Upper lobe of right lung (tissue), 1 donor: ENCODE data around the gene CEACAM19. TPM values are rescaled to one million over a fixed set of nuclear protein-coding genes. Genes with fewer than 3 reads are reported as not detected.

Experiments
- ATAC-seq: fragments of 200-7000 bp; cut with Tn5 transposase; one replicate; pipeline ENCODE4 v1.9.1; 2020; ENCODE audit warnings: mild to moderate bottlenecking, moderate library complexity
- DNase-seq: peaks from one replicate; pipeline ENCODE4 v3.0.0-alpha.2; 2020
- H3K27ac ChIP-seq: fragments of 200-600 bp; one replicate; pipeline ENCODE4 v1.8.0; 2022
- H3K27me3 ChIP-seq: fragments of 200-600 bp; one replicate; pipeline ENCODE4 v1.8.0; 2022; ENCODE audit warnings: mild to moderate bottlenecking
- H3K36me3 ChIP-seq: fragments of 200-600 bp; one replicate; pipeline ENCODE4 v1.8.0; 2022
- H3K4me1 ChIP-seq: fragments of 200-600 bp; one replicate; pipeline ENCODE4 v1.8.0; 2022
- H3K4me3 ChIP-seq: fragments of 200-600 bp; one replicate; pipeline ENCODE4 v1.8.0; 2022; ENCODE audit warnings: mild to moderate bottlenecking
- H3K9me3 ChIP-seq: fragments of 200-600 bp; one replicate; pipeline ENCODE4 v1.8.0; 2022
- CTCF ChIP-seq: fragments of 200-600 bp; IDR thresholded peaks from one replicate; pipeline ENCODE4 v1.8.0; 2022; ENCODE audit warnings: antibody characterized with exemption
- intact Hi-C: fragments of 100-400 bp; cut with DNase I; formaldehyde crosslinking; loops from one replicate; pipeline ENCODE4 v1.11.0; 2022
- total RNA-seq: library from RNA; stranded (reverse); fragmentation: NEBNext Ultra II Directional; extraction: Animal tissue kit (Norgen Biotek cat#: 25700); gene quantifications from one replicate; pipeline ENCODE4 v1.2.1, GENCODE V29; 2021
- donor health status: DM: no; HTN: yes; CAD: no; lungs with severe emphysema.

The CEACAM19 gene
- total RNA-seq, 1 donor from 2014 or later: 7.6 TPM

GRCh38 chr19:44687888-44688287, 16.6 kb downstream of the CEACAM19 start:
- DNase-seq: no peak
- Histone ChIP-seq H3K27me3 (no peaks in the 10 kb centered on the region), H3K9me3 (no peaks in the 10 kb centered on the region), H3K4me3 (no peak overlapping the region), H3K36me3 (no peaks in the 10 kb centered on the region), H3K4me1 (peaks cover 55% of the 10 kb centered on the region), H3K27ac (no peak overlapping the region)
- no peak for ATAC-seq
- no peak for TF ChIP-seq CTCF
- intact Hi-C loops: loop anchor here (5.0 kb wide), 1 partner anchor 84 kb away; no protein-coding TSS in a partner anchor

GRCh38 chr19:44689290-44690130, 18.2 kb downstream of the CEACAM19 start:
- no peaks in the 10 kb centered on the region for H3K36me3 ChIP-seq
- ATAC-seq (peak; percentile 73), DNase-seq (peak; percentile 90)
- peaks cover 56% of the 10 kb centered on the region for H3K4me1 ChIP-seq
- H3K27ac ChIP-seq: peak overlapping the region; percentile 3
- no peak overlapping the region for H3K4me3 ChIP-seq
- intact Hi-C loops: loop anchor here (5.0 kb wide), 1 partner anchor 83 kb away; no protein-coding TSS in a partner anchor
- no peaks in the 10 kb centered on the region for H3K27me3 ChIP-seq
- peak; percentile 94 for TF ChIP-seq CTCF
- no peaks in the 10 kb centered on the region for H3K9me3 ChIP-seq

GRCh38 chr19:44690131-44690440, 18.8 kb downstream of the CEACAM19 start:
- intact Hi-C loops: no loop called here
- no peaks in the 10 kb centered on the region for H3K36me3 ChIP-seq
- H3K27me3 ChIP-seq: no peaks in the 10 kb centered on the region
- TF ChIP-seq CTCF: no peak
- peaks cover 56% of the 10 kb centered on the region for H3K4me1 ChIP-seq
- DNase-seq (no peak), ATAC-seq (no peak)
- no peak overlapping the region for H3K4me3 ChIP-seq
- peak overlapping the region; percentile 3 for H3K27ac ChIP-seq
- no peaks in the 10 kb centered on the region for H3K9me3 ChIP-seq

- Histone ChIP-seq H3K4me1 (peaks cover 37% of the 10 kb centered on the region), H3K27ac (peak overlapping the region; percentile 75)
Observed at GRCh38 chr19:44692379-44692721, 21.1 kb downstream of the CEACAM19 start.

GRCh38 chr19:44694184-44694579, 22.9 kb downstream of the CEACAM19 start:
- TF ChIP-seq CTCF: peak; percentile 20
- no peak for DNase-seq
- intact Hi-C loops: no loop called here
- Histone ChIP-seq H3K27me3 (no peaks in the 10 kb centered on the region), H3K9me3 (no peaks in the 10 kb centered on the region), H3K4me3 (no peak overlapping the region), H3K27ac (peak overlapping the region; percentile 47), H3K36me3 (no peaks in the 10 kb centered on the region), H3K4me1 (peaks cover 34% of the 10 kb centered on the region)
- ATAC-seq: no peak

More at GRCh38 chr19:44692379-44692721, 21.1 kb downstream of the CEACAM19 start:
- DNase-seq (no peak), ATAC-seq (no peak)
- no peak for TF ChIP-seq CTCF
- intact Hi-C loops: no loop called here
- no peak overlapping the region for H3K4me3 ChIP-seq
- H3K9me3 ChIP-seq: no peaks in the 10 kb centered on the region
- H3K36me3 ChIP-seq: no peaks in the 10 kb centered on the region
- H3K27me3 ChIP-seq: no peaks in the 10 kb centered on the region
